ENCODE results near the gene NEURL4. TPM values are rescaled to one million over a fixed set of nuclear protein-coding genes. Genes with fewer than 3 reads are reported as not detected.

The NEURL4 gene
- polyA plus RNA-seq, 1 donor: 28.7 TPM

DNA sequence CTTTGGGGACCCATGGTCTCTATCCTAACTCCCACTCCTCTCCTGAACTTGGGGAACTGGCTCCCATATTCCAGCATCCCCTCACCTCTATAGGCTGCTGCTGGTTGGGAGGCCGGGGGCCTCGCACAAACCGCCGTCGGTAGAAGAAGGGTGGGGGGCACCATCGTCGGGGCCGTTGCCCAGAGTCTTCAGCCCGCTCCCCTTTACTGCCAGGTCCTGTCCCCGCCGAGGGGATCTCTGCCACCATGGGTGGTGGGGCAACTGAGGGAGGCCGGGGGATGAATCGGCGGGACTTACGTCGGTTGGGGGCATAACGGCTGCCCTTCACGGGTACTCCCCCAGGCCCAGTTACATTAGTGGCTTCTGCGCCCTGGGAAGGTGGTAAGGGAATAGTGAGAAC, 39.0 kb downstream of the NEURL4 start:
- H3K4me3 ChIP-seq (ENCODE audit: low read length): no peak overlapping the region
- DNase-seq: no peak
- no CpG with 5 or more reads among the region's 19 CpGs for WGBS (ENCODE audit: insufficient coverage, low lambda C conversion rate)
- H3K27ac ChIP-seq (ENCODE audit: low read length): no peak overlapping the region
- H3K27me3 ChIP-seq (ENCODE audit: control insufficient read depth, insufficient read depth, low read length): peaks cover 26% of the 10 kb centered on the region
- H3K36me3 ChIP-seq (ENCODE audit: control insufficient read depth, insufficient read depth, low read length): no peaks in the 10 kb centered on the region
- H3K9me3 ChIP-seq (ENCODE audit: control insufficient read depth, low read depth, low read length): peaks cover 6% of the 10 kb centered on the region
- peaks cover 24% of the 10 kb centered on the region for H3K4me1 ChIP-seq (ENCODE audit: control insufficient read depth, insufficient read depth, low read length)

DNA sequence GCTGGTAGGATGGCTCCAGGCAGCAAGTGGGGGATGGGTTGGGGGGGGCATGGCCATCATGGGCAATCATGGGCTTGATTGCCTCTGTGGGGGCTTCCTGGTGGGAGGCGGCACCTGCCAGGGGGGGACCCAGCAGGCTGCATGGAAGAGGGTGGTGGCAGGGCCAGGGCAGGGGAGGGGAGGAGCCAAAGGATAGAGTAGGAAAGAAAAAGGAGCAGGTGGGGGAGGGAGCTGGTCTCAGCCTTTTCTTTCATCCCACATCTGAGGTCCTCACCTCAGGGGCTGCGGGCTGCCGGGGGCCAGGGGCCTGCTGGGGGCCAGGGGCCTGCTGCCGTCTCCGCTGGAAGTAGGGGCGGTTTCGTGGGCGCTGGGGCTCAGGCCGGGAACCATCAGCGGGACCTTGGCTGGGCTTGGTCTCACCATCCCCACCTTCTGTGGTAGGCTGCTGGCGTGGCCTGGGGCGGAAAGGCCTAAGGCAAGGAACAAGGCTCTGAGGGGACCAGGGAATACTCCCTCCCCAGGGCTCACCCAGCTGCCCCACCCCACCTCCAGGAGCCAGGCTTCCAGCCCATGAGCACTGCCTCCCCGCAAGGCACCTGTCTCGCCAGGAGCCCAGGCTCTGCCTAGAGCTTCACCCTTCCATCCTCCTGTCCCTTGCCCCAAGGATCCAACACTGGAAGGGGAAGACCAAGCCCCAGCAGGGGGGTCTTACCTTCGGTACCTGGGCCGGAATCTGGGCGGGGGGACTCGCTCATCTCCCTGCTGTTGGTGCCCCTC, 39.7 kb downstream of the NEURL4 start:
- H3K27me3 ChIP-seq (ENCODE audit: control insufficient read depth, insufficient read depth, low read length): peaks cover 21% of the 10 kb centered on the region
- WGBS (ENCODE audit: insufficient coverage, low lambda C conversion rate): no CpG with 5 or more reads among the region's 18 CpGs
- DNase-seq: no peak

DNA sequence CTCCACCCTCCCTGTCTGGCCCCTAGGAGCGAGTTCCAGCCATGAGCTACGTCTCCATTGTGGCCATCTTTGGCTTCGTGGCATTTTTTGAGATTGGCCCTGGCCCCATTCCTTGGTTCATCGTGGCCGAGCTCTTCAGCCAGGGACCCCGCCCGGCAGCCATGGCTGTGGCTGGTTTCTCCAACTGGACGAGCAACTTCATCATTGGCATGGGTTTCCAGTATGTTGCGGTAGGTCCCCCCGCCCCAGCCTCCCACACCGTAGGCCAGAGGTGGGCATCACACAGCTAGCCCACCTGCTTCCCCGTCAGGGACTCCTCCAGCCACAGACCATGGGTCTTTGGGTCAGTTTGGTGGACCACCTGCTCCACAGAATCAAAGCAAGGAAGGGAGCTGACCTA, 43.5 kb downstream of the NEURL4 start:
- WGBS (ENCODE audit: insufficient coverage, low lambda C conversion rate): no CpG with 5 or more reads among the region's 12 CpGs
- no peaks in the 10 kb centered on the region for H3K36me3 ChIP-seq (ENCODE audit: control insufficient read depth, insufficient read depth, low read length)
- no peak overlapping the region for H3K27ac ChIP-seq (ENCODE audit: low read length)
- peaks cover 4% of the 10 kb centered on the region for H3K9me3 ChIP-seq (ENCODE audit: control insufficient read depth, low read depth, low read length)
- H3K27me3 ChIP-seq (ENCODE audit: control insufficient read depth, insufficient read depth, low read length): peaks cover 16% of the 10 kb centered on the region
- peaks cover 18% of the 10 kb centered on the region for H3K4me1 ChIP-seq (ENCODE audit: control insufficient read depth, insufficient read depth, low read length)
- no peak overlapping the region for H3K4me3 ChIP-seq (ENCODE audit: low read length)
- DNase-seq: no peak

More for the DNA sequence above, 39.7 kb downstream of the NEURL4 start:
- no peaks in the 10 kb centered on the region for H3K36me3 ChIP-seq (ENCODE audit: control insufficient read depth, insufficient read depth, low read length)
- no peak overlapping the region for H3K27ac ChIP-seq (ENCODE audit: low read length)
- no peak overlapping the region for H3K4me3 ChIP-seq (ENCODE audit: low read length)
- peaks cover 19% of the 10 kb centered on the region for H3K4me1 ChIP-seq (ENCODE audit: control insufficient read depth, insufficient read depth, low read length)
- H3K9me3 ChIP-seq (ENCODE audit: control insufficient read depth, low read depth, low read length): peaks cover 3% of the 10 kb centered on the region

DNA sequence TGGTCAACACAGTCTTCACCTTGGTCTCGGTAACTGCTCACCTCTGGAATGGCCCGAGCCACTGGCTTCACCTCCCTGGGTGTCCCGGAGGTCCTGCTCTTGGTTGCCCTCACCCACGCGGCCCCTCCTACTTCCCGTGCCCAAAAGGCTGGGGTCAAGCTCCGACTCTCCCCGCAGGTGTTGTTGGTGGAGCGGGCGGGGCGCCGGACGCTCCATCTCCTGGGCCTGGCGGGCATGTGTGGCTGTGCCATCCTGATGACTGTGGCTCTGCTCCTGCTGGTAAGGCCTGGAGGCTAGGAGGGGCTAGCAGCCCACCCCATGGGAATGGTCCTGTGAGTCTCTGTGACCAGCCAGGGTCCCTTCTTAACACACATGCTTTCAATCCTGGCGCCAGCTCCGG, 44.2 kb downstream of the NEURL4 start:
- H3K36me3 ChIP-seq (ENCODE audit: control insufficient read depth, insufficient read depth, low read length): no peaks in the 10 kb centered on the region
- no CpG with 5 or more reads among the region's 16 CpGs for WGBS (ENCODE audit: insufficient coverage, low lambda C conversion rate)
- peaks cover 22% of the 10 kb centered on the region for H3K4me1 ChIP-seq (ENCODE audit: control insufficient read depth, insufficient read depth, low read length)
- DNase-seq: no peak
- H3K4me3 ChIP-seq (ENCODE audit: low read length): no peak overlapping the region
- no peak overlapping the region for H3K27ac ChIP-seq (ENCODE audit: low read length)
- peaks cover 16% of the 10 kb centered on the region for H3K27me3 ChIP-seq (ENCODE audit: control insufficient read depth, insufficient read depth, low read length)
- peaks cover 4% of the 10 kb centered on the region for H3K9me3 ChIP-seq (ENCODE audit: control insufficient read depth, low read depth, low read length)

DNA sequence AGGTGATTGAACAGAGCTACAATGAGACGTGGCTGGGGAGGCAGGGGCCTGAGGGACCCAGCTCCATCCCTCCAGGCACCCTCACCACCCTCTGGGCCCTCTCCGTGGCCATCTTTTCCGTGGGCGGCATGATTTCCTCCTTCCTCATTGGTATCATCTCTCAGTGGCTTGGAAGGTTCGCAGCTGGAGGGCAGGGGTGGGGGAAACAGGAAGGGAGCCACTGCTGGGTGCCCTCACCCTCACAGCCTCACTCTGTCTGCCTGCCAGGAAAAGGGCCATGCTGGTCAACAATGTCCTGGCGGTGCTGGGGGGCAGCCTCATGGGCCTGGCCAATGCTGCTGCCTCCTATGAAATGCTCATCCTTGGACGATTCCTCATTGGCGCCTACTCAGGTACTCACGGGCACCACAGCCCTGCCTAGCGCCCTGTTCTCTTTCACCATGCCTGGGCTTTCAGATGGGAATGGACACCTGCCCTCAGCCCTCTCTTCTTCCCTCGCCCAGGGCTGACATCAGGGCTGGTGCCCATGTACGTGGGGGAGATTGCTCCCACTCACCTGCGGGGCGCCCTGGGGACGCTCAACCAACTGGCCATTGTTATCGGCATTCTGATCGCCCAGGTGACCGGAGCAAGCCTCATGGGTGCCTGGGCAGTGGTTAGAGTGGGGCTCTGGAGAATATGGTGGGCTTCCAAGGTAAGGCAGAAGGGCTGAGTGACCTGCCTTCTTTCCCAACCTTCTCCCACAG, 45.5 kb downstream of the NEURL4 start:
- H3K9me3 ChIP-seq (ENCODE audit: control insufficient read depth, low read depth, low read length): peaks cover 4% of the 10 kb centered on the region
- no CpG with 5 or more reads among the region's 18 CpGs for WGBS (ENCODE audit: insufficient coverage, low lambda C conversion rate)
- no peak overlapping the region for H3K4me3 ChIP-seq (ENCODE audit: low read length)
- no peak for DNase-seq
- peaks cover 16% of the 10 kb centered on the region for H3K27me3 ChIP-seq (ENCODE audit: control insufficient read depth, insufficient read depth, low read length)
- H3K4me1 ChIP-seq (ENCODE audit: control insufficient read depth, insufficient read depth, low read length): peaks cover 34% of the 10 kb centered on the region
- no peak overlapping the region for H3K27ac ChIP-seq (ENCODE audit: low read length)
- no peaks in the 10 kb centered on the region for H3K36me3 ChIP-seq (ENCODE audit: control insufficient read depth, insufficient read depth, low read length)

DNA sequence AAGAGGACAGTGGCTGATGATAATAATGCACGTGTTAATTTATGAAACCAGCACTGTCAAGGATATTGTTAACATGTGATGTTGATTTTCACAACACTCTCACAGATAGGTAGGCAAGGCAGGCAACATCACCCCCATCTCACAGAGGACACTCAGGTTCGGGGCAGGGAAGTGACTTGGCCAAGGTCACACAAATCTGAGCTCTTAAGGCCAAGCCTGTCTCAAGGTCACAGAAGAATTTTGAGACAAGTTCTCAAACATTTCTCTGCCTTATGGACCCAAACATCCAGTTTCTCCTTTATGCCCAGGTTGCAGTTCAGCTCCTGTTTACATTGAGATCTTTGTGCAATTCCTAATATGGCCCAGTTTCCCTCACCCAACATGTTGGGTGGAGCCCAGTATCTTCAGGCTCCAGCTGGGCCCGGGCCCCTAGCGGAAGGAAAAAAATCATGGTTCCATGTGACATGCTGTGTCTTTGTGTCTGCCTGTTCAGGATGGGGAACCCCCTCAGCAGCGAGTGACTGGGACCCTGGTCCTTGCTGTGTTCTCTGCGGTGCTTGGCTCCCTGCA, 46.3 kb downstream of the NEURL4 start:
- Histone ChIP-seq H3K9me3 (ENCODE audit: control insufficient read depth, low read depth, low read length) (peaks cover 4% of the 10 kb centered on the region), H3K4me3 (ENCODE audit: low read length) (no peak overlapping the region), H3K36me3 (ENCODE audit: control insufficient read depth, insufficient read depth, low read length) (no peaks in the 10 kb centered on the region), H3K4me1 (ENCODE audit: control insufficient read depth, insufficient read depth, low read length) (peaks cover 34% of the 10 kb centered on the region), H3K27ac (ENCODE audit: low read length) (no peak overlapping the region), H3K27me3 (ENCODE audit: control insufficient read depth, insufficient read depth, low read length) (peaks cover 16% of the 10 kb centered on the region)
- DNase-seq: peak in 1 of 2 donors; percentile 13
- no CpG with 5 or more reads among the region's 6 CpGs for WGBS (ENCODE audit: insufficient coverage, low lambda C conversion rate)

DNA sequence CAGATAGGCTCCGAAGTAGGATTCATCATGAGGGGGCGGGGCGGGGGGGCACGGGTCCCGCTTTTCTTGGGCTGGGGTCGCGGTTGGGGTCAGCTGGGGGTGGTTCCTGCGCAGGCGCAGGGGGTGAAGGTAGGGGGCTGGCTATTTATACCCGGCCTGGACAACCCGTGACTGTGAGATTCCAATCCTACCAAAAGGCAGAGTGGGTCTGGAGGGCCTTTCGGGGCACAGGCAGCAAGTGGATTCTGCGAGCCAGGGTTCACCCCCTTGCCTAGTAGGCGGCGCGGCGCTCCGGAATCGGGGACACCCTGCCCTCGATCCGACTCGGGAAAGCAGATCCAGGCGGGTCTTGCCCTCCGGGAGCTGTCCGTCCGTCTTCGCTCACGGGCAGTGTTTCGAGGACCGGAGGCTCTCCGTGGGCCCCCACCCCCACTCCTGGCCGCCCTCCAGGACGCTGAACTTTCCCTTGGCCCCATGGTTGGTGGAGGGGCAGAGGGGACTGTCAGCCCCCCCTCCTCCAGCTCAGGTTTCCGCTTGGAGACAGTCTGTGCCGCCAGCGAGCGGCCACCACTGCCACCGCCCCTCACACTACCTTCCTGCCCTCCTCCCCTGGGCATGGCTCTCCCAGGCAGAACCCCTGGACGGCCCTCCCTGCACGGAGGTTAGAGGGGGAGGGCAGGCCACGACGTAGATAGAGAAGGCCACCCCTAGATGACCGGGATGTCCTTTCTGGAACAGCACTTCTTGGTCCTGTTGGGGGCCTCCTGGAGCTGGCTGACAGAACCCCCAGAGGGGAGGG, 47.0 kb downstream of the NEURL4 start:
- peaks cover 4% of the 10 kb centered on the region for H3K9me3 ChIP-seq (ENCODE audit: control insufficient read depth, low read depth, low read length)
- DNase-seq: peak; percentile 15 to 22

DNA sequence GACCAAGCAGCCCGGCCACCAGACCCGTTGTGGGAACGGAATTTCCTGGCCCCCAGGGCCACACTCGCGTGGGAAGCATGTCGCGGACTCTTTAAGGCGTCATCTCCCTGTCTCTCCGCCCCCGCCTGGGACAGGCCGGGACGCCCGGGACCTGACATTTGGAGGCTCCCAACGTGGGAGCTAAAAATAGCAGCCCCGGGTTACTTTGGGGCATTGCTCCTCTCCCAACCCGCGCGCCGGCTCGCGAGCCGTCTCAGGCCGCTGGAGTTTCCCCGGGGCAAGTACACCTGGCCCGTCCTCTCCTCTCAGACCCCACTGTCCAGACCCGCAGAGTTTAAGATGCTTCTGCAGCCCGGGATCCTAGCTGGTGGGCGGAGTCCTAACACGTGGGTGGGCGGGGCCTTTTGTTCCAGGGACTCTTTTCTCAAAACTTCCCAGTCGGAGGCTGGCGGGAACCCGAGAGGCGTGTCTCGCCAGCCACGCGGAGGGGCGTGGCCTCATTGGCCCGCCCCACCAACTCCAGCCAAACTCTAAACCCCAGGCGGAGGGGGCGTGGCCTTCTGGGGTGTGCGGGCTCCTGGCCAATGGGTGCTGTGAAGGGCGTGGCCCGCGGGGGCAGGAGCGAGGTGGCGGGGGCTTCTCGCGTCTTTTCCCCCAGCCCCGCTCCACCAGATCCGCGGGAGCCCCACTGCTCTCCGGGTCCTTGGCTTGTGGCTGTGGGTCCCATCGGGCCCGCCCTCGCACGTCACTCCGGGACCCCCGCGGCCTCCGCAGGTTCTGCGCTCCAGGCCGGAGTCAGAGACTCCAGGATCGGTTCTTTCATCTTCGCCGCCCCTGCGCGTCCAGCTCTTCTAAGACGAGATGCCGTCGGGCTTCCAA, 47.8 kb downstream of the NEURL4 start, which contains the start of gene SLC2A4:
TSS of gene SLC2A4 (plus strand) at position 645 of the 879 bp plus-strand sequence. CDS start at position 862, 217 bp downstream.
- no CpG with 5 or more reads among the region's 71 CpGs for WGBS (ENCODE audit: insufficient coverage, low lambda C conversion rate)
- H3K4me1 ChIP-seq (ENCODE audit: control insufficient read depth, insufficient read depth, low read length): peaks cover 34% of the 10 kb centered on the region

More for the DNA sequence above, 47.0 kb downstream of the NEURL4 start:
- WGBS (ENCODE audit: insufficient coverage, low lambda C conversion rate): no CpG with 5 or more reads among the region's 43 CpGs
- Histone ChIP-seq H3K27ac (ENCODE audit: low read length) (no peak overlapping the region), H3K36me3 (ENCODE audit: control insufficient read depth, insufficient read depth, low read length) (no peaks in the 10 kb centered on the region), H3K4me1 (ENCODE audit: control insufficient read depth, insufficient read depth, low read length) (peaks cover 34% of the 10 kb centered on the region), H3K27me3 (ENCODE audit: control insufficient read depth, insufficient read depth, low read length) (peaks cover 16% of the 10 kb centered on the region), H3K4me3 (ENCODE audit: low read length) (peak overlapping the region; percentile 46)

DNA sequence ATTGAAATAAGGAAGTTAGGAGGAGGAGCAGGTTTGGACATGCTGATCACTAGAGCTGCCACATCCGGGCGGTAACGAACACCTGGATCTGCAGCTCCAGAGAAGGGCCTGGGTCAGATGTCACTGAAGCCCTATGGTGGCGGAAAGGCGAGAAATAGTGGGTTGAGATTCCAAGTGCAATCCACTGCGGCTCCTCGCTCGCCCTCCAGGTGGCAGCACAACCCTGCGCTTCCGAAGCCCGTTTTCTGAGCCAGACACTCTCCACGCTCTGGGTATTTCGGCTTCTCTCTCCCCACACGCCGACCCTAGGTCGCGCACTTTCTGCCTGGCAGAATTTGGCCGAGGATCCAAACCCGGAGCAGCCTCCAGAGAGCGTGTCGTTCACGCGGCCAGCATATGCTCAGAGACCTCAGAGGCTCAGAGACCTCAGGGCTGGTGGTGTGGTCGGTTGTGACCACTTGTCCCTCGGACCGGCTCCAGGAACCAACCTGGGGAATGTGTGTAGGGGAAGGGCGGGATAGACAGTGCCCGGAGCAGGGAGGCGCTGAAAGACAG, 48.5 kb downstream of the NEURL4 start:
- no CpG with 5 or more reads among the region's 29 CpGs for WGBS (ENCODE audit: insufficient coverage, low lambda C conversion rate)
- peaks cover 16% of the 10 kb centered on the region for H3K27me3 ChIP-seq (ENCODE audit: control insufficient read depth, insufficient read depth, low read length)
- peaks cover 4% of the 10 kb centered on the region for H3K9me3 ChIP-seq (ENCODE audit: control insufficient read depth, low read depth, low read length)
- H3K27ac ChIP-seq (ENCODE audit: low read length): peak overlapping the region; percentile 10
- peak overlapping the region; percentile 46 for H3K4me3 ChIP-seq (ENCODE audit: low read length)
- peaks cover 34% of the 10 kb centered on the region for H3K4me1 ChIP-seq (ENCODE audit: control insufficient read depth, insufficient read depth, low read length)
- DNase-seq: peak; percentile 68 to 81
- no peaks in the 10 kb centered on the region for H3K36me3 ChIP-seq (ENCODE audit: control insufficient read depth, insufficient read depth, low read length)

More for the DNA sequence above, 47.8 kb downstream of the NEURL4 start, which contains the start of gene SLC2A4:
- Histone ChIP-seq H3K27ac (ENCODE audit: low read length) (peak within 1 kb of the TSS; percentile 10), H3K36me3 (ENCODE audit: control insufficient read depth, insufficient read depth, low read length) (no peaks in the 10 kb centered on the region), H3K9me3 (ENCODE audit: control insufficient read depth, low read depth, low read length) (peaks cover 4% of the 10 kb centered on the region), H3K27me3 (ENCODE audit: control insufficient read depth, insufficient read depth, low read length) (peaks cover 16% of the 10 kb centered on the region), H3K4me3 (ENCODE audit: low read length) (peak within 1 kb of the TSS; percentile 46)
- DNase-seq: peak; percentile 92 to 94

All from large intestine (tissue), 3 donors.